GM10266 (cell line): ENCODE measurements around the gene EFNA2.

Experiments used
- DNase-seq: peaks from one replicate; pipeline ENCODE4 v3.0.0; 2012; ENCODE audit errors: extremely low spot score
- TF ChIP-seq, protein P1 (sequence below): IDR thresholded peaks from 2 replicates; pipeline ENCODE4 v1.5.1; 2012; ENCODE audit warnings: mild to moderate bottlenecking, low read depth; ENCODE audit not compliant: control insufficient read depth, insufficient read depth; ENCODE audit errors: missing control alignments

Gene EFNA2

DNA sequence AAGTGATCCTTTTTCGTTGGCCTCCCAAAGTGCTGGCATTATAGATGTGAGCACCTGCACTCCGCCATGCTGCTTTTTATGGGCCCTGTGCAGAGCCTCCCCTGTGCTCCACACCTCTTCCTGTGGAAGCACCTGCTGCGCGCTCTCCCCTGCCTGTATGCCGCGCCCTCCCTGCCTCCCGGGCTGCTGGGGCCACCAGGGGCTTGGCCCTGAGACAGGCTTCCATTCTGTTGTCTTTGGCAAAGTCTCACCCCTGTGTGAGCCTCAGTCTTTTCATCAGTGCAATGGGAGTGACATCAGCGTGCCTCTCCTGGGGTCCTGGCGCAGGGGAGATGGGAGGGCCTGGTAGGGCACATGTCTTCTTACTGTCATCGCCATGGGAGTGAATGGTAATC lies 9.0 kb upstream of the EFNA2 start:
- TF ChIP-seq, protein P1, sequence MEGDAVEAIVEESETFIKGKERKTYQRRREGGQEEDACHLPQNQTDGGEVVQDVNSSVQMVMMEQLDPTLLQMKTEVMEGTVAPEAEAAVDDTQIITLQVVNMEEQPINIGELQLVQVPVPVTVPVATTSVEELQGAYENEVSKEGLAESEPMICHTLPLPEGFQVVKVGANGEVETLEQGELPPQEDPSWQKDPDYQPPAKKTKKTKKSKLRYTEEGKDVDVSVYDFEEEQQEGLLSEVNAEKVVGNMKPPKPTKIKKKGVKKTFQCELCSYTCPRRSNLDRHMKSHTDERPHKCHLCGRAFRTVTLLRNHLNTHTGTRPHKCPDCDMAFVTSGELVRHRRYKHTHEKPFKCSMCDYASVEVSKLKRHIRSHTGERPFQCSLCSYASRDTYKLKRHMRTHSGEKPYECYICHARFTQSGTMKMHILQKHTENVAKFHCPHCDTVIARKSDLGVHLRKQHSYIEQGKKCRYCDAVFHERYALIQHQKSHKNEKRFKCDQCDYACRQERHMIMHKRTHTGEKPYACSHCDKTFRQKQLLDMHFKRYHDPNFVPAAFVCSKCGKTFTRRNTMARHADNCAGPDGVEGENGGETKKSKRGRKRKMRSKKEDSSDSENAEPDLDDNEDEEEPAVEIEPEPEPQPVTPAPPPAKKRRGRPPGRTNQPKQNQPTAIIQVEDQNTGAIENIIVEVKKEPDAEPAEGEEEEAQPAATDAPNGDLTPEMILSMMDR = no peak
- no peak for DNase-seq

DNA sequence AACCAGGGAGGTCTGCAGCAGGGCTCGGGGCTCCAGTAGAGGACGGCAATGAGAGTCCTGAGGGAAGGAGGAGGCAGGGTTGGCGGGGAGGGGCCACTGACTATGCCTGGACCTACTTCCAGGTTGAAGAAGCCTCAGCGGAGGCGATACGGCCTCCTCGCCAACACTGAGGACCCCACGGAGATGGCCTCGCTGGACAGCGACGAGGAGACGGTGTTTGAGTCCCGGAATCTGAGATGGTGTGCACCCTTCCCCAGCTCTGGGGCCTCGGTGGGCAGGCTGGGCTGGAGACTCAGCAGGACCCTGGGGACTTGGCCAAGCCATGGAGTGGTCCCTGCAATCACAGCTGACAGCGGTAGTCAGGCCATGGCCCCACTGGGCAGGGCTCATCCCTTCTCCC lies 8.6 kb upstream of the EFNA2 start:
- TF ChIP-seq, protein P1 = no peak
- DNase-seq = no peak

DNA sequence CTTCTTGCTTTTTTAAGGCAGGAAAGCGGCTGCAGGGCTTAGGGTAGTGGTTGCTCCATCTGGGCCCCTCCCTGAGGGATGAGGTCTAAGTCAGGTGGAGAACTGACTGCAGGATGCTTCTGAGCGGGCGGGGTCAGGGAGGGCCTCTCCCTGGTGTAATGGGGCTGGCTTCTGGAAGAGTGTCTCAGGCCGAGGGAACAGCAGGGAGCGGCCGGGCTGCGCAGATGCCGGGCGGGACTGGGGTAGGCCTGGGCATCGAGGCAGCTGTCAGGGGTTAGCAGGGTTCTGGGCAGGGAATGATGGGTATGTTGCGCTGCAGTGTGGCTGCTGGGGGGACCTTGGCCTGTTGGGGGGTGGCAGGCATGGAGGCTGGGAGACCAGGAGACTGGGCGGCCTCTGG lies 7.6 kb upstream of the EFNA2 start:
- no peak for DNase-seq
- TF ChIP-seq, protein P1 = no peak

DNA sequence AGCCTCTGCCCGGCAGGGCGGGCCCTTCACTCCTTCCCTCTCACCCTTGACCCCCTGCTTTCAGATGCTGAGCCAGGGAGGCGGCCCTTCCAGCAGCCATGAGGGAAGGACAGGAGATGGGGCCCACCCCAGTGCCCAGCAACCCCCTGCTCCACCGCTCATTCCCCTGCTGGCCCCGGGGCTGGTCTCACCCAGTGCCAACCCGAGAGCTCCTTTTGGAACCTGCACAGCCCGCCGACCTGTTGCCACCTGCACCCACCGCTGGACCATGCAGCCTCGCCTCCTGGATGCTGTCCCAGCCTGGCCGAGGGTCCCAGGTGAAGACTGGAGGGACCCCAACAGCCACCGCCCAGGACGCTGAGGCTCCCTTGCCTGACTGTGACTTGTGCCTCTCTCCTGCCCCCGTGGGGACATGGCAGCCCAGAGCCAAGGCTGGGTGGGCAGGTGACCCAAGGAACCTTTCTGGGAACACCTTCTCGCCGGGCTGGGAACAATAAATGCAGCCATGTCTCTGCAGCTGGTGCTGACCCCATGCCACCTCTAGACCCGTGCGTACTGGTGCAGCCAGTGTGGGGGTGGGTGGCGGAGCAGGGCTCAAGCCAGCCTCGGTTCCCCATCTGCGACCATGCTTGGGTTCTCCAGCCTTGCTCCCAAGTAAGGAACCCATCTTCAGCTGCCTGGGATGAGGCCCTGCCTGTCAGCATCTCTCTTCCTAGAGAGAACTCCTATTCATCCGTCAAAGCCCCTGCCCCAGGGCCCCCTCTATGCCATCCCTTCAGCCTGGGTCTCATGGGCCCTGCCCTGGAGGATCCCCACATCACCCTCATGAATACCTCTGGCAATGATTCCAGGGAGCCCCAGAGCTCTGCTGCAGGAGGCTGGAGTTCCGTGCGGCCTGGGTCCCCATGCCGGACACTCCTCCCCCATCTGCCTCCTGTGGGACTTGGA lies 6.7 kb upstream of the EFNA2 start:
- TF ChIP-seq, protein P1 = no peak
- DNase-seq = no peak

DNA sequence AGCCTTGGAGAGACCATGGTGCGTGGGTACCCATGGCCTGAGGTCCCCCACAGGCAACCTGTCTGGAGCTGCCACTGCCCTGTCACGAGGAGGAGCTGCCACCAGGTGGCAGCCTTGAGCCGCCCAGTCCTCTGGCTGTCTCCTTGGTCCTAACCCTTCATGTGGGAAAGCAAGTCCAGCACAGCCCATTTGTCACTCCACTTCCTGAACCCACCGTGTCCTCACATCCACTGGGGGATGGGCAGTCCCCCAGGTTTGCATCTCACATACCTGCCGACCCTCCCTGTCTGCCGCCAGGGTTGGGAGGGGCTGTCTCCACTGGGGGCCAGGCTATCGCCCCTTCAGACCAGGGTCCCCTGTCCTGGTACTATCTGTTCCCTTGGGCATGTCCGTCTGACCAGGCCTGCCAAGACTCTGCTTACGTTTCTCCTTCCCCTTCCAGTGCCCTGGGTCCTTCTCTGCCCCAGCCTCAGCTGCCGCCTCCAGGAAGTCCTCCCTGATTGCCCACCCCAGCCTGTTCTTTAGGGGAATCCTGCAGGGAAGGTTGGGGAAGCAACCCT lies 5.8 kb upstream of the EFNA2 start:
- peak; percentile 92 for DNase-seq

DNA sequence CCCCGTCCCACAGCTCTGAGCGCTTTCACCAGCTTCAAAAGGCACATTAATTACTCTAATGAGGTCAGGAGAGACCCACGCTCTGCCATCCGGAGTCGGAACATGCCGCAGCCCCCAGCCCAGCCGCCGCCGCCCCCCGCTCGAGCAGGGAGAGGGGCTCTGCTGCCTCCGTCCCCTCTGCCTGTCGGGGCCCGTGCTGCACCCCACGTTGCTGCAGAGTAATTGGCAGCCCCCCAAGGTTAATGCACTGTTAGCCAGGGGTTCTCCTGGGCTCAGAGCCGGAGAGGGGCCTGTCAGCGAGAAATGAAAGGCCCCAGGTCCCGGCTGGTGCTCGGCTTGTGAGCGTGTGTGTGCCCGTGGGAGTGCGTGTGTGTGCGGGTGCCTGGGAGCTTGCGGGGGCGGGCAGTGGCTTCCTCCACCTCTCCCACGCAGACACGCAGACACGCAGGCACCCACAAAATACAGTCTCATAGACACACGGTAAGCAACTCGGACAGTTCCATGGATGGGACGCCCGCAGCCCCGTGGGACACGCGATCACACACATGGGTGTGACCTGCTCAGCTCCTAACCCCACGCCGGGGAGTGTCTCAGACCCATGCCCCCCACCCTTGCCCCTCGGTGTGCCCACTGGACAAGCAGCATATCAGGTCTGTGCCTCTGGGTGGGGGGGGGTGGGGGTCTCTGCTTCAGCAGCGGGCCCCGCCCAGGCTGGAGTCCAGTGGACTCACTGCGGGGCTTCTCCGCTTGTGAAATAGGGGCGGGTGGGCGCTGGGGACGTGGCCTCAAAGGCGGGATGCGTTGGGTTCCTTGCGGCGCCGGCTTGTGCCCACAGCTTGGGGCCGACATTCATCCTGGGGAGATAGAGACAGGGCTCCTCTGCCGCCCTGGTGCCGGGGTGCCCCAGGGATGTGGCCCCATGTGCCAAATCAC lies 4.8 kb upstream of the EFNA2 start:
- no peak for DNase-seq
- TF ChIP-seq, protein P1 = no peak

More for the DNA sequence above, 5.8 kb upstream of the EFNA2 start:
- TF ChIP-seq, protein P1 = peak; percentile 97
